Stimulated activated CD8-positive, alpha-beta memory T cell treated with anti-CD3 and anti-CD28 coated beads, Interleukin-7, amount 100 ng/mL, for 4 hours (primary cell): ENCODE results near the gene CALM1.

Experiments used
- DNase-seq, 2 donors: peaks; one replicate each; pipeline ENCODE4 v3.0.0-alpha.2; 2020; ENCODE audit warnings: low read depth in 2 of 2

The CALM1 gene

DNA sequence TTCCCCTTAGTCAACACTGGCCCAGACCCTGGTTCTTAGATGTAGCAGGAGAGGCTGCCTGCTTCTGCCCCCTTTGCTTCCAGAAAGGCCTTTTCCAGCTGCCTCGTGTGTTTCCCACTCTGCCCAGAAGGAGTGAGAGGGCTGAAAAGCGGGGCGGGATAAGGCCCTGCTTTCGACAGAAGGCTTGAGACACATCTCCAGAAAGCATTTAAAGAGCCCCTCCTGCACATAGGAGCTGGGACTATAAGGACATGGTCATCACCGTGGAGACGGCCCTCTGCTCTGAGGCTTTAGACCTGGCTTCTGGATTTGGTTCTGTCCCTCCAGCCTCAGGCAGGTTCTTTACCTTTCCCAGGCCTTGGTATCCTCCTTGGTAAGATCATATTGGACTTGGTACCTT lies 11.9 kb downstream of the CALM1 start:
- no peak for DNase-seq

DNA sequence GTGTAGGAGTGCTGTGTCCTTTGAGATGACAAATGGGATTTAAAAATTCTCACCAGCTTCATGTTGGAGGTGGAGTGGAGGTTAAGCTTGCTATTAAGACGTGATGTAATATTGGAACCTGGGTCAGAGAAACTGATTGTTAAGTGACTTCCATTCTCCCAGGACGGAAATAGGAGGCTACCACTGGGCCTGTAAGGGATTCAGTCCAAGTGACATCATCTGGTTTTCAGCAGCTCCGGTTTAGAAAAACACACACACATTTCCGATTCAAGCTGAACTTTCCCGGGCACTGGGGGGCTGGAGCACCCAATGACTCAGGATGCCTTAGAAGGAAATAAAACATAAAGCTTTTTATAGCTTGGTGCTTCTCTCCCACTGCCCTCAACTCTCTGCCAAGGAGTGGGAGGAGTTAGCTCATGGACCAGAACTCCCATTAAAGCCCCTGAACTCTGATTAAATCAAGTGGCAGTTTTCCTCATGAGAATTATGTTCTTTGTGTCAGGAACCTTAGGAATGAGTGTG lies 12.4 kb downstream of the CALM1 start:
- no peak for DNase-seq

DNA sequence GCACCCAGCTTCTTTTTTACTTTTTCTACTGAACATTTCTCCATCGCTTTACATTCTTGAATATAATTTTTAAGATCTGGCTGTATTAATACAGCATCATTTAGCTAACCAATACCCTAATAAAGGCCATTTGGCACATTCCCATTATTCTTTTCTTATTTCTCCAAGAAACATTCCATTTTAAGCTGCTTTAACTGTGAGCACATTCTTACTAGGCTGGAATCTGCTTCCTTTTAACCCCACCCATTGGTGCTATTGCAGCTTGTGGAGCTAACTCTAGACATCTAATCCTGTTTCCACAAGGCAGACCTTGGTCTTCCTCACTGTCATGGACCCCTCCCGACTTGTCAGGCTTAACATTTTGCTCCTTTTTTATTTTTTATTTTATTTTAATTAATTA lies 15.2 kb downstream of the CALM1 start:
- DNase-seq, result no peak

DNA sequence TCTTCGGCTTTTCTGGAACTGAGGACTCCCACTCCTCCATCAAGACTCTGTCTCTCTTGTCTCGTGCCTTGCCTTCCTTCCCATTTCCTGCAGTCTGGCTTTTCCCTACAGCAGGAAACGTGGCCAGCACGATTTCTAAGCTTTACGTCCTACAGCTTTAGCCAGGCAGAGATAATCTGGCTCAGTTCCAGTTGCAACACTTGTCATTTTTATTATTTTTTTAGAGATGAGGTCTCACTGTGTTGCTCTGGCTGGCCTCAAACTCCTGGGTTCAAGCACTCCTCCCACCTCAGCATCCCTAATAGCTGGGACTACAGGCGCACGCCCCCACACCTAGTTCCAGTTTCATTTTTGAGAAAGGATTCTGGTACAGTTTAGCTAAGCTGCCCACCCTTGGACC lies 19.9 kb downstream of the CALM1 start:
- DNase-seq, result no peak

- DNase-seq, result no peak
Observed at GRCh38 chr14:90418053-90418452, 21.2 kb downstream of the CALM1 start.

- DNase-seq, result no peak
Observed at GRCh38 chr14:90419200-90419599, 22.4 kb downstream of the CALM1 start.

DNA sequence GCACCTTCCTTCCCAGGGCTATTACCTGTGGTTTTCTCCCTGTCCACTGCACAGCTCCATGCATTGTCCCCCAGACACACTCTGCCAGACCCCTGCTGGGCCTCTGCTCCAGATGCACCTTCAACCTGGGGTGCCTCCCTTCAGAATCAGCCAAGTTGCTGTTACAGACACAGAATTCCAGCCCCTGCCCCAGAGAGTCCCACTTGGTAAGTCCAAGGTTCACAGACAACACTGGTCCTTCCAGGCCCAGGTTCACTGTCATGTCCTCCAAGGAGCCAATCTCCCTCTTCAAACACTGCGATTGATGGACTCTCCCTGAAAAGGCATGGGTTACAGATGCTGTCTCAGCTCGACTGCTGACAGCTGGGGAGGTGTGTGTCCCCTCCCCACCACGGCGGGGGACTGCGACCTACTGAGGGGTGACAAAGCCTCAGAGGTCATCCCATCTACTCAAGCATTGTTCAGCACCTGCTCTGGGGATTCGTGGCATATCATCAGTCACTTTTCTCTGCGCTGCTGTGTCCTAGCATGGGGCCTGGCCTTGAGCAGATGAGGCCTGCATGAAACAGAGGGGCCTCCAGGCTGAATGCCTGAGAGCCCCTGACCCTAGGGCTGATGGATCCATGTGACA lies 24.3 kb downstream of the CALM1 start:
- no peak for DNase-seq

DNA sequence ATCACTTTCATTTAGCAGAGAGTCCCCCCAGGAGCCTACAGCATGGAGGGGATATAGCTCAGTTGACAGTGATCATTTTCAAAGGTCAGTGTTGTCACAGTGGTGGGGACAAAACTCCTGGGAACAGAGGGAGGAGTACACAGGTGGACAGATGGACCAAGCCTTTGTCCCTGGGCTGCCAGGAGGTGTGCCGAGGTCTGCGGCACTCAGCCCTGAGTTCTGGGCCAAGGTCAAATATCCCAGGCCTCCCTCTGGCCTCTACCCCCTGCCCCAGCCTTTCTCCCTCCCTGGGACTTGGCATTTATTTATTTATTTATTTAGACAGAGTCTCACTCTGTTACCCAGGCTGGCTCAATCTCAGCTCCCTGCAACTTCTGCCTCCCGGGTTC lies 24.8 kb downstream of the CALM1 start:
- DNase-seq, result no peak

- no peak for DNase-seq
Observed at GRCh38 chr14:90423166-90423565, 26.3 kb downstream of the CALM1 start.

GRCh38 chr14:90424075-90424474 lies 27.2 kb downstream of the CALM1 start:
- no peak for DNase-seq

- no peak for DNase-seq
Observed at GRCh38 chr14:90424686-90425372, 28.0 kb downstream of the CALM1 start.

- no peak for DNase-seq
Observed at GRCh38 chr14:90425373-90425879, 28.6 kb downstream of the CALM1 start.

DNA sequence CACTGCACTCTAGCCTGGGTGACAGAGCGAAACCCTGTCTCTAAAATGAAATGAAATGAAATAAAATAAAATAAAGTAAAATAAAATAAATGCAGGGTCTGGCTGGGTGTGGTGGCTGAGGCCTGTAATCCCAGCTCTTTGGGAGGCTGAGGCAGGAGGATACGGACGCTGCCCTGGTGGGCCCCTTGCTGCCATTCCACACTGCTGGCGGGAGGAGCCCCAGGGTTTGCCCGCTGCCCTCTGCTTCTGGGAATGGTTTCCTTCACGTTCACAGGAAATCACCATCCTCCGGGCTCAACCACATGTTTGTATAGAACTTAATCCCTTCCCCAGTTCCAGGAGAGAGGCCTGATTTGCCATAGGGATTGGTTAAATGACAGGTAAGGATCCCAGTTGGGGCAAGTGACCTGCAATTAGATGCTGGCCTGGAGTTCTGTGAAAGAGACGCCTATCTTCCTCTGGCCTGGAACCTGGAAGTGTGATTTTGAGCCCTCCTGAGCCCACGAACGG lies 29.3 kb downstream of the CALM1 start:
- no peak for DNase-seq

DNA sequence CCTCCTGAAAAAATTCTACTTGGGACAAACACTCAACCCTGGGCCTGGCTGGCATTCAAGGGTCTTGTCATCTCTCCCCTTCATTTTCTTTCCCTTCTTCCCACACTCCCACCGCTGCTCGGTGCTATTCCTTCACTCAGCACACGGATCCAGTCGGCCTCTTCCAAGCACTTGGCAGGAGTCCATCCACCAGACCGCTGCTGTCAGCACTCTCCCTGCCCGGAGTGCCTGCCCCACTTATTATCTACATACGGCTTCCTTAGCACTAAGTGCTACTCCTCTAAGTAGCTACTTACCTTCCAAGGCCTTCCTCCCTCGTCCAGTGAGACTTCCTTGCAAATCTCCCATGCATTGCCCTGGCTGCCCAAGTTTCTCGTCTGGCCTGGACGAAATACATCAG lies 29.8 kb downstream of the CALM1 start:
- DNase-seq, result no peak

DNA sequence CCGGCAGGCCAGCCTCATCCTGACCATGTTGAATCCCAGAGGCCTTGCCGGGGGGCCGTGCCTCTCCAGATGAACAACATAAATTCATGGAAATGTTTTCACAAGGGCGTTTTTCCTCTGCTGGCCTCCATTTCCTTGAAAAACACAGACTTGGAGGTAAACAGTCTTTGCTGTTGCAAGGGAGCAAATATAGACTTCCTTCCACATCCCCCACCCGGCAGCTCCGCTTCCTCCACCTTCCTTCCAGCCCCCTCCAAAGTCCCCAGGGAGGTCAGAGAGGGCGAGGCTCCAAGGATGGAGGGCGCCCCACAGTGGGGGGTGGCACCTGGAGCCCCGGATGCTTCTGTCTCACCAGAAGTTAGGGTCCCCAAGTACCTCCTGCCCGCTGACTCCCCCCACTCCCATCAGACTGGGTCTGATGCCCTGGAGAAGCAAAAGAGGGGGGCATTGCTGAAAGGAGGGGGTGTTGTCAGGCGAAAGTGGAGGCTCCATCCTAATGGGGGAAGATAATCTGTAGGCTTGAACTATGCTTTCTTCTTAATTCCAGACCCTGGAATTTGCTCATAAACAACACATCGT lies 31.1 kb downstream of the CALM1 start:
- DNase-seq, result no peak

DNA sequence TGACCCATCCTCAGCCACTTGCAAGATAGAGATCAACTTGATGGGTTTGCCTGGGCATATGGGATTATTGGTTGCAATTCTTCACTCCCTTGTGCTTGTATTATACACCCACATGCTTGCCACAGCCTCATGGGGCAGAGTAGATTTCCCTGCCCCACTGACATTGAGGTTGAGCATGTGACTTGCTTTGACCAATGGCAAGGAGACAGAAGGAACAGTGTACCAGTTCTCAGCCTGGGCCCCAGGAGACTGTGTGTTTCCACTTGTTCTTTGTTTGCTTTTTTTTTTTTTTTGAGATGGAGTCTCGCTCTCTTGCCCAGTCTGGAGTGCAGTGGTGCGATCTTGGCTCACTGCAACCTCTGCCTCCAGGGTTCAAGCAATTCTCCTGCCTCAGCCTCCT lies 31.8 kb downstream of the CALM1 start:
- DNase-seq, result no peak

- no peak for DNase-seq
Observed at GRCh38 chr14:90429236-90429635, 32.4 kb downstream of the CALM1 start.

DNA sequence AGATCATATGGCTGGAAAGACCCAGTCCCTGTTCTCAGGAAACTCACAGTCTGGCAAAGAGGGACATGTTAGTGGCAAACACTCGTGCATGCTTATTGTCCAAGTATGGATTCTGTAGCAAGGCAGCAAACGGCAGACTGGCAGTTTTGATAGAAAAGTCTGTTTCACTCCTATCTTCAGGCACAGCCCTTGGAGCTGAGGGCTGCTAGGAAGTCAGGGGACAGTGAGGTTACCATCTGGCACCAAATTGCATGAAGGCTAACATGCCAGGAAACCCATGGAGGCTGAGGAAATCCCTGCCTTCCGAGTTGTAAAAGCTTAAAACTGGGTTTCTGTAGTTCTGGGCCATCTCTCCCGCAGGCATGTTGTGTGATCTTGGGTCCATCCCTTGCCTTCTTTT lies 32.9 kb downstream of the CALM1 start:
- no peak for DNase-seq

GRCh38 chr14:90434370-90435020 lies 37.7 kb downstream of the CALM1 start:
- DNase-seq, result no peak

DNA sequence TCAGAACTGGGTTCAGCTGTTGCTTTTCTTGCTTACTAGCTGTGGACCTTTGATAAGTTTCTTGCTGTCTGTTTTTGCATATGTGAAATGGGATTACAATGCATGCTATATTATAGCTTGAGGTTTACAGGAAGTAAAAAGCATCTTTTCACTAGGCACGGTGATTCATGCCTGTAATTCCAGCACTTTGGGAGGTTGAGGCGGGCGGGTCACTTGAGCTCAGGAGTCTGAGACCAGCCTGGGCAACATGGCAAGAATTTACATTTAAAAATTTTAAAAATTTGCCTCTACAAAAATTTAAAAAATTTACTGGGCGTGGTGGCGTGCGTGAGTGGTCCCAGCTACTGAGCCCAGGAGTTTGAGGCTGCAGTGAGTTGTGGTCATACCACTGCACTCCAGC lies 42.0 kb downstream of the CALM1 start:
- DNase-seq, result no peak

DNA sequence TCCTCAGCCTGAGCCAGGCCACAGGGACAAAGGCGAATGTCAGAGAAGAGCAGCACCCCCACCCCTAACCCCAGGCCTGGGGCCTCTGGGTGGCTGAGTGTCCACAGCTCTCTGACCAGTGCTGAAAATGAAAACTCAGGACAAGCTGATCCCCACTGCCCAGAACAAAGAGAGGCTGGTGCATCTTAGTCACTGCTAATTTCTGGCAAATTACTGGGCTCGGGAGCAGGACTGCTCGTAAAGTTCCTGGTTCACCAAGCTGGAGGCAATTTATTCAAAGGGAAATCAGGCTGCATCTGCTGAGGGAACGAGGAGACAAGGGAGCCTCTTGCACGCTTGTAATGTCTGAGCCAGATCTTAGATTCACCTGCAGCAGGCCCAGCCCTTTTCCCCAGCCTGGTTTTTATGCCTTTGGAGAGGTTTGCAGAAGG lies 43.2 kb downstream of the CALM1 start:
- DNase-seq, result no peak

GRCh38 chr14:90440592-90440991 lies 43.8 kb downstream of the CALM1 start:
- DNase-seq, result no peak
